Kidney epithelial cell (primary cell): ENCODE results near the gene HOXB5. TPM values are rescaled to one million over a fixed set of nuclear protein-coding genes. Genes with fewer than 3 reads are reported as not detected.

Experiments used
- DNase-seq: peaks from one replicate; pipeline ENCODE4 v3.0.0-alpha.2; 2010; ENCODE audit warnings: low read depth
- H3K27me3 ChIP-seq: 2 replicates; pipeline ENCODE4 v1.6.0; 2011; ENCODE audit warnings: low read length; ENCODE audit not compliant: control insufficient read depth, insufficient read depth
- H3K36me3 ChIP-seq: 2 replicates; pipeline ENCODE4 v1.5.1; 2011; ENCODE audit warnings: low read length; ENCODE audit not compliant: control insufficient read depth, insufficient read depth
- H3K4me3 ChIP-seq: 2 replicates; pipeline ENCODE4 v1.5.1; 2011; ENCODE audit warnings: low read depth, mild to moderate bottlenecking, control low read depth, low read length
- CTCF ChIP-seq: IDR thresholded peaks from 2 replicates; pipeline ENCODE4 v1.5.1; 2011; ENCODE audit warnings: mild to moderate bottlenecking, moderate library complexity, low read length, control low read depth, inconsistent platforms; ENCODE audit not compliant: insufficient read depth, poor library complexity, severe bottlenecking
- total RNA-seq: library from RNA; depleted of rRNA; stranded (reverse); fragments of >200 nt; gene quantifications from 2 replicates; pipeline ENCODE4 v1.2.3, GENCODE V29; 2015

The HOXB5 gene
- total RNA-seq, 1 donor from 2014 or later: 3.6 TPM

GRCh38 chr17:48597528-48597777 lies 3.9 kb upstream of the HOXB5 start:
- DNase-seq: no peak
- H3K27me3 ChIP-seq: no peaks in the 10 kb centered on the region
- TF ChIP-seq CTCF: no peak
- H3K4me3 ChIP-seq: peak overlapping the region; percentile 92
- H3K36me3 ChIP-seq: peaks cover 3% of the 10 kb centered on the region

- H3K4me3 ChIP-seq: peak overlapping the region; percentile 92
- no peak for TF ChIP-seq CTCF
- no peaks in the 10 kb centered on the region for H3K27me3 ChIP-seq
- DNase-seq: no peak
- H3K36me3 ChIP-seq: peaks cover 4% of the 10 kb centered on the region
Measured at GRCh38 chr17:48596735-48597527, 3.4 kb upstream of the HOXB5 start.

- DNase-seq: no peak
- TF ChIP-seq CTCF: no peak
- Histone ChIP-seq H3K27me3 (no peaks in the 10 kb centered on the region), H3K4me3 (peak overlapping the region; percentile 92), H3K36me3 (peaks cover 4% of the 10 kb centered on the region)
Measured at GRCh38 chr17:48596000-48596734, 2.6 kb upstream of the HOXB5 start.

GRCh38 chr17:48595278-48595999 lies 1.9 kb upstream of the HOXB5 start:
- no peak for TF ChIP-seq CTCF
- Histone ChIP-seq H3K4me3 (peak overlapping the region; percentile 92), H3K36me3 (peaks cover 4% of the 10 kb centered on the region), H3K27me3 (no peaks in the 10 kb centered on the region)
- DNase-seq: no peak

DNA sequence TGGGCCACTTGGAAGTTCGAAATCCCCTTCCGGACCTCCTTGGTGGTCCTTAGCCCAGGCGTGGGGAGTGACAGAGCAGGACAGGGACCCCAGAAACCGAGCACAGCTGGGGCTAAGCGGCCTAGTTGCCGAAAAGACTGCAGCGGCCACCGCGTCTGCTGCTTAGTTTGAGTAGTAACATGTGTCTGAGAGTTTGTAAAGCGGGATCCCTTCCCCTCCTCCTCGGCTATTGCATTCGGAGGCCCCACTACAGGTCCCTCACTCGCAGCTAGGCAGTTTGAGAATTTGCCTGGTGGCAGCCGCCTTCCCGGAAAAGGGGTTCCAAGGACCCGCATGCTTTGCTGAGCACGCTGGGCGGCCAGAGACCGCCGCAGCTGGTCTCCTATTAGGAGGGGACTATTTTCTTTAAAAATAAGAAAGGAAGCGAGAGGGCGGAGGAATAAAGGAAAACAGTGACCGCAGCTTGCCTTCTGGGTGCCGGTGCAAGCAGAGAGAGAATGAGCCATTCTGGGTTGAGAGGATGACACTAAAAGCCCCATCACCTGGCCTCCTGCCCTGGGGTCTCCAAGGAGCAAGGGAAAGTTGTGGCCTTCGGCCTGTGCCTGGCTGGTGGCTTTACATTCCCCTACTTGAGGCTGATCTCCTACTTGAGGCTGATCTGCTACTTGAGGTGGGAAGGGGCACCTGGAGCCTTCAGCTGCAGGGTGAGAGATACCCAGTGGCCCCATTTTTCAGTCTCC lies 1.1 kb upstream of the HOXB5 start:
- Histone ChIP-seq H3K4me3 (peak overlapping the region; percentile 92), H3K27me3 (no peaks in the 10 kb centered on the region), H3K36me3 (peaks cover 4% of the 10 kb centered on the region)
- TF ChIP-seq CTCF: no peak
- DNase-seq: no peak
